OCI-LY1 (cell line): ENCODE results near the gene KREMEN1.

Experiments
- H2AFZ ChIP-seq: fragments of 200-600 bp; sonication (generic), shearing (Covaris generic); 2 replicates; pipeline ENCODE4 v1.6.0; 2014; ENCODE audit warnings: antibody characterized with exemption, mild to moderate bottlenecking, low read length
- H3F3A ChIP-seq: fragments of 200-600 bp; sonication (generic), shearing (Covaris generic); 2 replicates; pipeline ENCODE4 v1.6.0; 2014; ENCODE audit warnings: mild to moderate bottlenecking, antibody characterized with exemption, low read length, moderate library complexity; ENCODE audit not compliant: insufficient read depth
- H3K27ac ChIP-seq: fragments of 200-600 bp; sonication (generic); 2 replicates; pipeline ENCODE4 v1.5.1; 2014; ENCODE audit warnings: low read length, mixed run types, mild to moderate bottlenecking, low read depth; ENCODE audit not compliant: poor library complexity, severe bottlenecking
- H3K27me3 ChIP-seq: fragments of 200-600 bp; sonication (generic); 2 replicates; pipeline ENCODE4 v1.6.0; 2014; ENCODE audit warnings: antibody characterized with exemption, mild to moderate bottlenecking, low read length, moderate library complexity; ENCODE audit not compliant: insufficient read depth
- H3K36me3 ChIP-seq: fragments of 200-600 bp; sonication (generic); 2 replicates; pipeline ENCODE4 v1.6.1; 2014; ENCODE audit warnings: mild to moderate bottlenecking, antibody characterized with exemption, low read length, moderate library complexity, mixed read lengths; ENCODE audit not compliant: insufficient read depth
- H3K4me1 ChIP-seq: fragments of 200-600 bp; sonication (generic); 2 replicates; pipeline ENCODE4 v1.5.1; 2014; ENCODE audit warnings: mild to moderate bottlenecking, low read length, moderate library complexity; ENCODE audit not compliant: insufficient read depth, severe bottlenecking
- H3K4me2 ChIP-seq: fragments of 200-600 bp; sonication (generic), shearing (Covaris generic); 2 replicates; pipeline ENCODE4 v1.6.1; 2014; ENCODE audit warnings: low read length
- H3K4me3 ChIP-seq: fragments of 200-600 bp; sonication (generic); 2 replicates; pipeline ENCODE4 v1.5.1; 2014; ENCODE audit warnings: low read length, low read depth, mild to moderate bottlenecking, mixed read lengths; ENCODE audit not compliant: poor library complexity, severe bottlenecking
- H3K79me2 ChIP-seq: fragments of 200-600 bp; shearing (Covaris generic); 2 replicates; pipeline ENCODE4 v1.6.1; 2016; ENCODE audit warnings: mixed run types, low read length, mixed read lengths; ENCODE audit not compliant: insufficient read depth
- H3K9ac ChIP-seq: fragments of 200-600 bp; sonication (generic), shearing (Covaris generic); 2 replicates; pipeline ENCODE4 v1.6.1; 2014; ENCODE audit warnings: mild to moderate bottlenecking, low read length, mixed read lengths
- H3K9me2 ChIP-seq: fragments of 200-600 bp; sonication (generic), shearing (Covaris generic); 2 replicates; pipeline ENCODE4 v1.6.1; 2014; ENCODE audit warnings: low read depth, mild to moderate bottlenecking, low read length, mixed read lengths
- H3K9me3 ChIP-seq: fragments of 200-600 bp; shearing (Covaris generic); 2 replicates; pipeline ENCODE4 v1.6.1; 2014; ENCODE audit warnings: low read length, mixed read lengths
- H4K20me1 ChIP-seq: fragments of 200-600 bp; sonication (generic), shearing (Covaris generic); 2 replicates; pipeline ENCODE4 v1.6.0; 2016; ENCODE audit warnings: mild to moderate bottlenecking, low read length; ENCODE audit not compliant: insufficient read depth
- CTCF ChIP-seq: fragments of 200-600 bp; sonication (generic), shearing (Covaris generic); IDR thresholded peaks from 2 replicates; pipeline ENCODE4 v1.5.1; 2017; ENCODE audit warnings: mild to moderate bottlenecking, antibody characterized with exemption, low read length, moderate library complexity, mixed read lengths
- EZH2 ChIP-seq: fragments of 200-600 bp; sonication (generic), shearing (Covaris generic); IDR thresholded peaks from 2 replicates; pipeline ENCODE4 v1.8.0; 2017; ENCODE audit warnings: borderline replicate concordance, mixed run types, mild to moderate bottlenecking, antibody characterized with exemption, low read length, moderate library complexity, mixed read lengths

KREMEN1 gene

GRCh38 chr22:29065468-29066190 is 7.2 kb upstream of the KREMEN1 start:
- Histone ChIP-seq H3K4me1 (no peaks in the 10 kb centered on the region), H3K9me2 (no peaks in the 10 kb centered on the region), H3K4me3 (no peak overlapping the region), H3F3A (no peaks in the 10 kb centered on the region), H3K79me2 (no peaks in the 10 kb centered on the region), H3K27ac (no peak overlapping the region), H3K4me2 (no peak overlapping the region), H4K20me1 (no peaks in the 10 kb centered on the region), H3K36me3 (no peaks in the 10 kb centered on the region), H3K9ac (no peak overlapping the region), H3K9me3 (no peaks in the 10 kb centered on the region), H3K27me3 (peaks cover 2% of the 10 kb centered on the region; the same call in 1 of the 2 replicates), H2AFZ (no peak overlapping the region)
- no peak for TF ChIP-seq CTCF
- no peak for TF ChIP-seq EZH2

- H3K9me3 ChIP-seq: no peaks in the 10 kb centered on the region
- H3K27me3 ChIP-seq: no peaks in the 10 kb centered on the region; the same call in 1 of the 2 replicates
- peaks cover 9% of the 10 kb centered on the region for H3K4me1 ChIP-seq
- no peak overlapping the region for H3K27ac ChIP-seq
- no peak overlapping the region for H3K9ac ChIP-seq
- no peak for TF ChIP-seq CTCF
- no peak for TF ChIP-seq EZH2
- no peaks in the 10 kb centered on the region for H3K9me2 ChIP-seq
- no peak overlapping the region for H3K4me3 ChIP-seq
- no peaks in the 10 kb centered on the region for H3K79me2 ChIP-seq
- H2AFZ ChIP-seq: no peak overlapping the region
- H3K4me2 ChIP-seq: no peak overlapping the region
- H3K36me3 ChIP-seq: no peaks in the 10 kb centered on the region
- H3F3A ChIP-seq: no peaks in the 10 kb centered on the region
- no peaks in the 10 kb centered on the region for H4K20me1 ChIP-seq
These were observed 3.4 kb upstream of the KREMEN1 start for GRCh38 chr22:29069463-29069862.

GRCh38 chr22:29070490-29070889 is 2.3 kb upstream of the KREMEN1 start:
- Histone ChIP-seq H3K27ac (no peak overlapping the region), H2AFZ (no peak overlapping the region)
- TF ChIP-seq CTCF (no peak), EZH2 (no peak)

More at GRCh38 chr22:29070490-29070889, 2.3 kb upstream of the KREMEN1 start:
- Histone ChIP-seq H3K9me3 (no peaks in the 10 kb centered on the region), H3K4me1 (peaks cover 9% of the 10 kb centered on the region), H3K9ac (no peak overlapping the region), H3K27me3 (no peaks in the 10 kb centered on the region; the same call in 1 of the 2 replicates), H3K36me3 (no peaks in the 10 kb centered on the region), H3F3A (no peaks in the 10 kb centered on the region), H4K20me1 (no peaks in the 10 kb centered on the region), H3K4me2 (no peak overlapping the region), H3K9me2 (no peaks in the 10 kb centered on the region), H3K4me3 (no peak overlapping the region), H3K79me2 (no peaks in the 10 kb centered on the region)
